Parathyroid adenoma (tissue), 2 donors: ENCODE results near the gene ELANE.

Experiments
- H2AFZ ChIP-seq: fragments of 300-600 bp; sonication (generic); one replicate; pipeline ENCODE4 v1.7.0; 2017; ENCODE audit warnings: antibody characterized with exemption, mild to moderate bottlenecking
- H3K27ac ChIP-seq: fragments of 300-600 bp; sonication (generic); one replicate; pipeline ENCODE4 v1.7.0; 2017
- H3K27me3 ChIP-seq: fragments of 300-600 bp; sonication (generic); one replicate; pipeline ENCODE4 v1.7.0; 2017; ENCODE audit warnings: low read length; ENCODE audit not compliant: control insufficient read depth, insufficient read depth
- H3K36me3 ChIP-seq: fragments of 300-600 bp; sonication (generic); one replicate; pipeline ENCODE4 v1.7.0; 2017; ENCODE audit warnings: low read length; ENCODE audit not compliant: control insufficient read depth, insufficient read depth
- H3K4me1 ChIP-seq: fragments of 300-600 bp; sonication (generic); one replicate; pipeline ENCODE4 v1.7.0; 2017; ENCODE audit warnings: control low read depth
- H3K4me2 ChIP-seq: fragments of 300-600 bp; sonication (generic); one replicate; pipeline ENCODE4 v1.7.0; 2017; ENCODE audit warnings: low read length
- H3K4me3 ChIP-seq: fragments of 300-600 bp; sonication (generic); one replicate; pipeline ENCODE4 v1.7.0; 2017; ENCODE audit warnings: low read depth, low read length
- H3K79me2 ChIP-seq: fragments of 300-600 bp; sonication (generic); one replicate; pipeline ENCODE4 v1.7.0; 2017; ENCODE audit warnings: control low read depth
- H3K9ac ChIP-seq: fragments of 300-600 bp; sonication (generic); one replicate; pipeline ENCODE4 v1.7.0; 2017; ENCODE audit warnings: mild to moderate bottlenecking
- H3K9me3 ChIP-seq: fragments of 300-600 bp; sonication (generic); one replicate; pipeline ENCODE4 v1.7.0; 2017; ENCODE audit warnings: low read length; ENCODE audit not compliant: control insufficient read depth
- CTCF ChIP-seq: fragments of 300-600 bp; sonication (generic); IDR thresholded peaks from one replicate; pipeline ENCODE4 v1.7.0; 2017; ENCODE audit warnings: antibody characterized with exemption, mild to moderate bottlenecking
- donor health status: primary hyperparathyroidism.

The ELANE gene

GRCh38 chr19:804419-805165 is 47.5 kb upstream of the ELANE start:
- Histone ChIP-seq H3K9me3 (no peaks in the 10 kb centered on the region), H3K27ac (no peak overlapping the region), H3K27me3 (no peaks in the 10 kb centered on the region), H3K36me3 (no peaks in the 10 kb centered on the region), H3K4me1 (peaks cover 35% of the 10 kb centered on the region), H3K4me3 (no peak overlapping the region), H3K79me2 (peaks cover 72% of the 10 kb centered on the region), H3K9ac (no peak overlapping the region), H3K4me2 (no peak overlapping the region), H2AFZ (no peak overlapping the region)
- TF ChIP-seq CTCF: no peak

GRCh38 chr19:805166-805551 is 46.9 kb upstream of the ELANE start:
- Histone ChIP-seq H3K27me3 (no peaks in the 10 kb centered on the region), H3K9ac (no peak overlapping the region), H3K4me2 (no peak overlapping the region), H3K4me3 (no peak overlapping the region), H3K4me1 (peaks cover 30% of the 10 kb centered on the region), H3K9me3 (no peaks in the 10 kb centered on the region), H3K79me2 (peaks cover 71% of the 10 kb centered on the region), H2AFZ (no peak overlapping the region), H3K27ac (no peak overlapping the region), H3K36me3 (no peaks in the 10 kb centered on the region)
- no peak for TF ChIP-seq CTCF

GRCh38 chr19:805600-806550 is 46.2 kb upstream of the ELANE start:
- H3K36me3 ChIP-seq: no peaks in the 10 kb centered on the region
- no peaks in the 10 kb centered on the region for H3K27me3 ChIP-seq
- H3K4me2 ChIP-seq: no peak overlapping the region
- no peak overlapping the region for H3K9ac ChIP-seq
- H3K27ac ChIP-seq: no peak overlapping the region
- peaks cover 68% of the 10 kb centered on the region for H3K79me2 ChIP-seq
- peaks cover 24% of the 10 kb centered on the region for H3K4me1 ChIP-seq
- H3K4me3 ChIP-seq: no peak overlapping the region
- H2AFZ ChIP-seq: no peak overlapping the region
- H3K9me3 ChIP-seq: no peaks in the 10 kb centered on the region
- TF ChIP-seq CTCF: no peak

- Histone ChIP-seq H3K27me3 (no peaks in the 10 kb centered on the region), H3K79me2 (peaks cover 58% of the 10 kb centered on the region), H3K9ac (no peak overlapping the region), H3K36me3 (no peaks in the 10 kb centered on the region), H3K9me3 (no peaks in the 10 kb centered on the region), H3K27ac (no peak overlapping the region), H3K4me2 (no peak overlapping the region), H3K4me1 (peaks cover 13% of the 10 kb centered on the region), H3K4me3 (no peak overlapping the region), H2AFZ (no peak overlapping the region)
- no peak for TF ChIP-seq CTCF
Measured at GRCh38 chr19:806815-807421, 45.2 kb upstream of the ELANE start.
